ENCODE measurements around the gene SH3PXD2A.

Gene SH3PXD2A

GRCh38 chr10:103574097-103575061 is 281.0 kb downstream of the SH3PXD2A start:
- no peak for TF ChIP-seq EZH2 (IDR thresholded peaks at IDR 0.05; ENCODE audit: borderline replicate concordance, low read depth, low read length, severe bottlenecking)
- no peak for TF ChIP-seq CTCF (IDR thresholded peaks at IDR 0.05; ENCODE audit: borderline replicate concordance, extremely low read depth, low read length, poor library complexity, severe bottlenecking)
- Histone ChIP-seq H3K9me3 (ENCODE audit: insufficient read depth, low read length, severe bottlenecking) (no peaks in the 10 kb centered on the region), H3K79me2 (ENCODE audit: insufficient read depth, low read length) (no peaks in the 10 kb centered on the region), H3K4me3 (ENCODE audit: low read depth in 1 of 2, low read length in 2 of 2) (no peak overlapping the region), H3K36me3 (ENCODE audit: insufficient read depth, low read length) (no peaks in the 10 kb centered on the region), H4K20me1 (ENCODE audit: insufficient read depth, low read length) (0 out of 2 replicates have a peak, but pooled peaks cover 6% of the 10 kb centered on the region), H3K27ac (ENCODE audit: low read length) (no peak overlapping the region), H2AFZ (ENCODE audit: low read depth, low read length) (no peak overlapping the region), H3K4me1 (ENCODE audit: insufficient read depth, low read length) (no peaks in the 10 kb centered on the region), H3K9ac (ENCODE audit: low read depth, low read length) (no peak overlapping the region), H3K27me3 (ENCODE audit: insufficient read depth, low read length, poor library complexity) (peaks cover 5% of the 10 kb centered on the region), H3K4me2 (ENCODE audit: insufficient read depth, low read length) (no peak overlapping the region)
- ATAC-seq (ENCODE audit: insufficient read depth, low read depth) (no peak), DNase-seq (no peak)

- Histone ChIP-seq H3K36me3 (ENCODE audit: insufficient read depth, low read length) (no peaks in the 10 kb centered on the region), H4K20me1 (ENCODE audit: insufficient read depth, low read length) (0 out of 2 replicates have a peak, but pooled peaks cover 6% of the 10 kb centered on the region), H3K27ac (ENCODE audit: low read length) (no peak overlapping the region), H3K9ac (ENCODE audit: low read depth, low read length) (no peak overlapping the region), H2AFZ (ENCODE audit: low read depth, low read length) (no peak overlapping the region), H3K4me3 (ENCODE audit: low read depth in 1 of 2, low read length in 2 of 2) (no peak overlapping the region), H3K27me3 (ENCODE audit: insufficient read depth, low read length, poor library complexity) (peaks cover 5% of the 10 kb centered on the region), H3K79me2 (ENCODE audit: insufficient read depth, low read length) (no peaks in the 10 kb centered on the region), H3K4me2 (ENCODE audit: insufficient read depth, low read length) (no peak overlapping the region), H3K9me3 (ENCODE audit: insufficient read depth, low read length, severe bottlenecking) (no peaks in the 10 kb centered on the region), H3K4me1 (ENCODE audit: insufficient read depth, low read length) (no peaks in the 10 kb centered on the region)
- no peak for TF ChIP-seq CTCF (IDR thresholded peaks at IDR 0.05; ENCODE audit: borderline replicate concordance, extremely low read depth, low read length, poor library complexity, severe bottlenecking)
- no peak for TF ChIP-seq EZH2 (IDR thresholded peaks at IDR 0.05; ENCODE audit: borderline replicate concordance, low read depth, low read length, severe bottlenecking)
- DNase-seq (no peak), ATAC-seq (ENCODE audit: insufficient read depth, low read depth) (no peak)
Measured at GRCh38 chr10:103573205-103573487, 282.2 kb downstream of the SH3PXD2A start.

- H3K9me3 ChIP-seq (ENCODE audit: insufficient read depth, low read length, severe bottlenecking), result no peaks in the 10 kb centered on the region
- H3K36me3 ChIP-seq (ENCODE audit: insufficient read depth, low read length), result no peaks in the 10 kb centered on the region
- H3K27me3 ChIP-seq (ENCODE audit: insufficient read depth, low read length, poor library complexity), result peaks cover 5% of the 10 kb centered on the region
- 0 out of 2 replicates have a peak, but pooled peaks cover 6% of the 10 kb centered on the region for H4K20me1 ChIP-seq (ENCODE audit: insufficient read depth, low read length)
- no peak overlapping the region for H2AFZ ChIP-seq (ENCODE audit: low read depth, low read length)
- H3K27ac ChIP-seq (ENCODE audit: low read length), result no peak overlapping the region
- no peak overlapping the region for H3K9ac ChIP-seq (ENCODE audit: low read depth, low read length)
- DNase-seq, result no peak
- H3K4me2 ChIP-seq (ENCODE audit: insufficient read depth, low read length), result no peak overlapping the region
- H3K4me1 ChIP-seq (ENCODE audit: insufficient read depth, low read length), result no peaks in the 10 kb centered on the region
- no peaks in the 10 kb centered on the region for H3K79me2 ChIP-seq (ENCODE audit: insufficient read depth, low read length)
- no peak overlapping the region for H3K4me3 ChIP-seq (ENCODE audit: low read depth in 1 of 2, low read length in 2 of 2)
- no peak for ATAC-seq (ENCODE audit: insufficient read depth, low read depth)
- no peak for TF ChIP-seq CTCF (IDR thresholded peaks at IDR 0.05; ENCODE audit: borderline replicate concordance, extremely low read depth, low read length, poor library complexity, severe bottlenecking)
- no peak for TF ChIP-seq EZH2 (IDR thresholded peaks at IDR 0.05; ENCODE audit: borderline replicate concordance, low read depth, low read length, severe bottlenecking)
Measured at GRCh38 chr10:103572347-103573204, 282.8 kb downstream of the SH3PXD2A start.

Data from DND-41 (cell line).